Measurements from ENCODE around the gene COA8. TPM values are rescaled to one million over a fixed set of nuclear protein-coding genes. Genes with fewer than 3 reads are reported as not detected.

Gene COA8
- polyA plus RNA-seq = 67.9 TPM

GRCh38 chr14:103562429-103563225 lies at the start of gene COA8, which contains the start of gene BAG5:
COA8 (plus strand) TSS chr14:103562960; CDS start chr14:103563002, 42 bp downstream.
BAG5 (minus strand) TSS chr14:103562657; CDS start chr14:103561164, 1,493 bp downstream.
- H3K27ac Mint-ChIP-seq = peak within 1 kb of the TSS; percentile 92 to 94 (median 93)
- no peaks in the 10 kb centered on the region for H3K36me3 Mint-ChIP-seq
- peaks cover 27 to 45% (median 38%) of the 10 kb centered on the region in 3 donors for H3K4me1 Mint-ChIP-seq
- no peaks in the 10 kb centered on the region for H3K9me3 Mint-ChIP-seq
- H3K27me3 Mint-ChIP-seq = no peaks in the 10 kb centered on the region
- H3K4me3 Mint-ChIP-seq = peak within 1 kb of the TSS; percentile 90 to 98 (median 94)

GRCh38 chr14:103514596-103515421 lies 48.0 kb upstream of the COA8 start:
- no peak overlapping the region for H3K27ac Mint-ChIP-seq
- H3K36me3 Mint-ChIP-seq = peaks cover 6% of the 10 kb centered on the region

GRCh38 chr14:103516426-103517173 lies 46.2 kb upstream of the COA8 start:
- Mint-ChIP-seq H3K36me3 (no peaks in the 10 kb centered on the region), H3K4me3 (peak overlapping the region in 1 of 4 donors; percentile 12), H3K9me3 (no peaks in the 10 kb centered on the region), H3K27me3 (peaks cover 9% of the 10 kb centered on the region), H3K4me1 (peaks cover 0 to 4% (median 1%) of the 10 kb centered on the region in 3 donors), H3K27ac (no peak overlapping the region)

More at GRCh38 chr14:103514596-103515421, 48.0 kb upstream of the COA8 start:
- Mint-ChIP-seq H3K9me3 (no peaks in the 10 kb centered on the region), H3K4me3 (no peak overlapping the region), H3K27me3 (peaks cover 6% of the 10 kb centered on the region), H3K4me1 (peaks cover 0 to 3% (median 0%) of the 10 kb centered on the region in 3 donors)

GRCh38 chr14:103517174-103517566 lies 45.6 kb upstream of the COA8 start:
- H3K27ac Mint-ChIP-seq = no peak overlapping the region
- no peak overlapping the region for H3K4me3 Mint-ChIP-seq
- peaks cover 10% of the 10 kb centered on the region for H3K27me3 Mint-ChIP-seq

GRCh38 chr14:103517721-103518421 lies 44.9 kb upstream of the COA8 start:
- Mint-ChIP-seq H3K9me3 (no peaks in the 10 kb centered on the region), H3K27ac (no peak overlapping the region), H3K36me3 (no peaks in the 10 kb centered on the region), H3K27me3 (peaks cover 11% of the 10 kb centered on the region), H3K4me1 (peaks cover 0 to 4% (median 1%) of the 10 kb centered on the region in 3 donors), H3K4me3 (no peak overlapping the region)

More at GRCh38 chr14:103517174-103517566, 45.6 kb upstream of the COA8 start:
- Mint-ChIP-seq H3K36me3 (no peaks in the 10 kb centered on the region), H3K9me3 (no peaks in the 10 kb centered on the region), H3K4me1 (peaks cover 0 to 4% (median 1%) of the 10 kb centered on the region in 3 donors)

GRCh38 chr14:103518422-103519042 lies 44.2 kb upstream of the COA8 start:
- Mint-ChIP-seq H3K4me3 (peak overlapping the region in 1 of 4 donors; percentile 80), H3K27ac (no peak overlapping the region), H3K27me3 (peaks cover 13% of the 10 kb centered on the region), H3K4me1 (peaks cover 1 to 4% (median 2%) of the 10 kb centered on the region in 3 donors), H3K9me3 (no peaks in the 10 kb centered on the region), H3K36me3 (no peaks in the 10 kb centered on the region)

- peaks cover 13% of the 10 kb centered on the region for H3K27me3 Mint-ChIP-seq
- peaks cover 1 to 9% (median 4%) of the 10 kb centered on the region in 3 donors for H3K4me1 Mint-ChIP-seq
- H3K27ac Mint-ChIP-seq = peak overlapping the region in 1 of 3 donors; percentile 39
- no peaks in the 10 kb centered on the region for H3K36me3 Mint-ChIP-seq
- peak overlapping the region in 3 of 4 donors; percentile 36 to 90 (median 80) for H3K4me3 Mint-ChIP-seq
- H3K9me3 Mint-ChIP-seq = no peaks in the 10 kb centered on the region
Observed at GRCh38 chr14:103519043-103519836, 43.5 kb upstream of the COA8 start.

GRCh38 chr14:103519837-103520212 lies 42.9 kb upstream of the COA8 start:
- H3K4me1 Mint-ChIP-seq = peaks cover 1 to 9% (median 1%) of the 10 kb centered on the region in 3 donors
- H3K27ac Mint-ChIP-seq = peak overlapping the region in 1 of 3 donors; percentile 39
- no peaks in the 10 kb centered on the region for H3K9me3 Mint-ChIP-seq
- no peaks in the 10 kb centered on the region for H3K36me3 Mint-ChIP-seq
- H3K4me3 Mint-ChIP-seq = peak overlapping the region in 2 of 4 donors; percentile 80 to 85
- H3K27me3 Mint-ChIP-seq = peaks cover 13% of the 10 kb centered on the region

DNA sequence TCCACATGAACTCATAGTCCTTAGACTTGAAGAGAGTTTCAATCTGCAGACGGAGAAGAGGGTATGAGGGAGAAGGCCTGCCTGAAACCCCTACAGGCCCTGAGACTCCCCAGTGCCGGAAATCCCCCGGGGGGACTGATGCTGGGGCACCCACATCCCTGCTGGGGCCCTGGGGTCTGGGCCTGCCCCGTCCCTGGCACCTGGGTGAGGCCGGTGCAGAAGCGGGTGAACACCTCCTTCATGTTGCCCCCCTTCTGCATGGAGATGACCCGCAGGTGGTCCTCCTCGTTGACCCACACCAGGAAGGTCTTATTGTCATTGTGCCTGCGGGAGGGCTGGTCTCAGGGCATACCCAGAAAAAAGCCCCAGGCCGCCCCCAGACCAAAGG lies 42.5 kb upstream of the COA8 start:
- no peaks in the 10 kb centered on the region for H3K36me3 Mint-ChIP-seq
- H3K4me3 Mint-ChIP-seq = peak overlapping the region; percentile 62 to 85 (median 80)
- peaks cover 1 to 9% (median 1%) of the 10 kb centered on the region in 3 donors for H3K4me1 Mint-ChIP-seq
- H3K9me3 Mint-ChIP-seq = no peaks in the 10 kb centered on the region
- peaks cover 13% of the 10 kb centered on the region for H3K27me3 Mint-ChIP-seq
- H3K27ac Mint-ChIP-seq = peak overlapping the region in 1 of 3 donors; percentile 39

- Mint-ChIP-seq H3K27ac (peak overlapping the region in 1 of 3 donors; percentile 39), H3K27me3 (peaks cover 13% of the 10 kb centered on the region), H3K4me3 (peak overlapping the region in 3 of 4 donors; percentile 62 to 85 (median 81)), H3K9me3 (no peaks in the 10 kb centered on the region), H3K4me1 (peaks cover 1 to 9% (median 1%) of the 10 kb centered on the region in 3 donors), H3K36me3 (no peaks in the 10 kb centered on the region)
Observed at GRCh38 chr14:103520657-103521437, 41.9 kb upstream of the COA8 start.

- peak overlapping the region in 3 of 4 donors; percentile 41 to 77 (median 70) for H3K4me3 Mint-ChIP-seq
- no peaks in the 10 kb centered on the region for H3K9me3 Mint-ChIP-seq
- H3K4me1 Mint-ChIP-seq = peaks cover 1 to 9% (median 1%) of the 10 kb centered on the region in 3 donors
- peaks cover 13% of the 10 kb centered on the region for H3K27me3 Mint-ChIP-seq
- no peaks in the 10 kb centered on the region for H3K36me3 Mint-ChIP-seq
- H3K27ac Mint-ChIP-seq = no peak overlapping the region
Observed at GRCh38 chr14:103521438-103521950, 41.3 kb upstream of the COA8 start.

DNA sequence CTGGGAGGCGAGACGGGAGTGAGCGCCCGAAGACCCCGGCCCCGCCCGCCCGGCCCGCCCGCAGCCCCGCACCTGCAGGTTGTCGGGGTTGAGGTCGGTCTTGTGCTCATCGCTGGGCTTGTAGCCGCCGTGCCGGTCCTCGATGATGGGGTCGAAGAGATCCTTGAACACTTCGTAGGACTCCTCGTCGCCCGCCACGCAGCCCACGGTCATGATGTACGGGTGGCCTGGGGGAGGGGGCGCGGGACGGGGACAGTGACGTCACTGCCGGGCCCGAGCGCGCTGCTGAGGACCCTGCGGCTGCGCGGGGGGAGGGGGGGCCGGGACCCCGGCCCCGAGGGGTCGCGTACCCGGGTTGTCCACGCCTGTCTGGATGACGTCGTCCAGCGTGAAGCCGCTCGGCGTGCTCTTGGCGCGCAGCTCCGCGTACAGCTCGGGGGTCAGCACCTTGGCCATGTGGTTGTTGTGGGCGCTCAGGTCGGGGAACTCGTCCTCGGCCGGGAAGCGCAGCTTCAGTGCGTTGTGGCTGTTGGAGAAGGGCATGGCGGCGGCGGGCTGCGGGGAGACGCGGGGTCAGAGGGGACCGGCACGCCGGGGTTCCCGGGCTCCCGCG lies 40.7 kb upstream of the COA8 start:
- no peak overlapping the region for H3K27ac Mint-ChIP-seq
- H3K4me3 Mint-ChIP-seq = peak overlapping the region in 3 of 4 donors; percentile 65 to 73 (median 70)
- H3K27me3 Mint-ChIP-seq = peaks cover 13% of the 10 kb centered on the region

More for the DNA sequence above, 40.7 kb upstream of the COA8 start:
- Mint-ChIP-seq H3K9me3 (no peaks in the 10 kb centered on the region), H3K36me3 (no peaks in the 10 kb centered on the region), H3K4me1 (peaks cover 3 to 11% (median 3%) of the 10 kb centered on the region in 3 donors)
